K562 (cell line): ENCODE measurements around the gene PACS1.

Source experiments
- CHD2 ChIP-seq: IDR thresholded peaks from 2 replicates; pipeline ENCODE4 v1.6.1; 2011; ENCODE audit warnings: low read depth, low read length
- NFATC3 ChIP-seq: fragments of 450-650 bp; IDR thresholded peaks from 2 replicates; pipeline ENCODE4 v1.6.1; 2017; ENCODE audit warnings: mild to moderate bottlenecking
- TARDBP ChIP-seq: fragments of 450-650 bp; IDR thresholded peaks from 2 replicates; pipeline ENCODE4 v1.6.1; 2016
- ZNF324 ChIP-seq: fragments of 250-450 bp; sonication (Bioruptor Pico); IDR thresholded peaks from 2 replicates; pipeline ENCODE4 v1.4.0; 2020; ENCODE audit warnings: mild to moderate bottlenecking
- TF ChIP-seq, protein P1 (sequence below), 3 experiments: IDR thresholded peaks in 2 of 3; conservative IDR thresholded peaks in 1 of 3; 2 replicates each; pipeline ENCODE4 v1.5.1; 2011 to 2012; ENCODE audit warnings: low read length in 3 of 3, mild to moderate bottlenecking in 3 of 3, control low read depth in 2 of 3, improper control_type of control experiment in 1 of 3, inconsistent platforms in 1 of 3, low read depth in 1 of 3, mixed read lengths in 1 of 3, moderate library complexity in 1 of 3; ENCODE audit not compliant: insufficient read depth in 2 of 3

DNA sequence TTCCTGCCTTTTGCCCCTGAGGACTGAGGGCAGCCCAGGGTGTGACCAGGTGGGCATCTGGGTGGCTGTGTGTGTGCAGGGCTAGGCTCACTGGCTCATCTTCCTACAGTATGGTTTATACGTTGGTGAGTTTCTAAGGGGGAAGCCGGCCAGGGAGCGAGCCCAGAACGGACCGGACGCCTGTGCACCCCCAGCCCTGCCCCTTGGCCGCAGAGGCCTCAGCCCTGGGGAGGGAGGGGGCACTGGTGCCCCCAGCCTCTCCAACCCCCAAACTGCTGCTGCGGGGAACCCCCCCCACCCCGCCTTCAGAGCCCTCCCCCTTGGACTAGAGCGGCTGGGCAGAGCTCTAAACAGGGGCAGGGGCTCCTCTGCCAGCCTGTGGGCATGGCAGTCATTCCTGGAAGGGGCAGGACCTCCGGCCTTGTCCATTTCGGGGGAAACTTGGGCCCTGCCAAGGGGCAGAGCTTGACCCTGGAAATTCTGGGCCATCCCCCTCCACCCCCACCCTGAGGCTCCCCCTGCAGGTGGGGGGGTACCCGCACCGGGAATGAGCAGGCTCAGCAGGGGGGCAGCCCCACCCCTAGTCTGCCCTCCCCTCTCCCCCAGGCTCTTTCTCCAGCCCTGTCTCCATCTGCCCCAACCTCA, 213.5 kb downstream of the PACS1 start:
- no peak for TF ChIP-seq ZNF324 (CRISPR knock-in tag)
- TF ChIP-seq NFATC3, result no peak
- TF ChIP-seq CHD2, result no peak
- no peak for TF ChIP-seq TARDBP
- TF ChIP-seq, protein P1, sequence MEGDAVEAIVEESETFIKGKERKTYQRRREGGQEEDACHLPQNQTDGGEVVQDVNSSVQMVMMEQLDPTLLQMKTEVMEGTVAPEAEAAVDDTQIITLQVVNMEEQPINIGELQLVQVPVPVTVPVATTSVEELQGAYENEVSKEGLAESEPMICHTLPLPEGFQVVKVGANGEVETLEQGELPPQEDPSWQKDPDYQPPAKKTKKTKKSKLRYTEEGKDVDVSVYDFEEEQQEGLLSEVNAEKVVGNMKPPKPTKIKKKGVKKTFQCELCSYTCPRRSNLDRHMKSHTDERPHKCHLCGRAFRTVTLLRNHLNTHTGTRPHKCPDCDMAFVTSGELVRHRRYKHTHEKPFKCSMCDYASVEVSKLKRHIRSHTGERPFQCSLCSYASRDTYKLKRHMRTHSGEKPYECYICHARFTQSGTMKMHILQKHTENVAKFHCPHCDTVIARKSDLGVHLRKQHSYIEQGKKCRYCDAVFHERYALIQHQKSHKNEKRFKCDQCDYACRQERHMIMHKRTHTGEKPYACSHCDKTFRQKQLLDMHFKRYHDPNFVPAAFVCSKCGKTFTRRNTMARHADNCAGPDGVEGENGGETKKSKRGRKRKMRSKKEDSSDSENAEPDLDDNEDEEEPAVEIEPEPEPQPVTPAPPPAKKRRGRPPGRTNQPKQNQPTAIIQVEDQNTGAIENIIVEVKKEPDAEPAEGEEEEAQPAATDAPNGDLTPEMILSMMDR (IDR thresholded peaks at IDR 0.05 in 2 of 3, conservative IDR thresholded peaks at IDR 0.05 in 1 of 3; ENCODE audit: insufficient read depth in 2 of 3, low read depth in 1 of 3, low read length in 3 of 3), result 0 out of 6 replicates have a peak, but pooled peaks of 2 of the 3 experiments have one; percentile 12 to 23
